ENCODE data around the gene CCDC68.

The CCDC68 gene

DNA sequence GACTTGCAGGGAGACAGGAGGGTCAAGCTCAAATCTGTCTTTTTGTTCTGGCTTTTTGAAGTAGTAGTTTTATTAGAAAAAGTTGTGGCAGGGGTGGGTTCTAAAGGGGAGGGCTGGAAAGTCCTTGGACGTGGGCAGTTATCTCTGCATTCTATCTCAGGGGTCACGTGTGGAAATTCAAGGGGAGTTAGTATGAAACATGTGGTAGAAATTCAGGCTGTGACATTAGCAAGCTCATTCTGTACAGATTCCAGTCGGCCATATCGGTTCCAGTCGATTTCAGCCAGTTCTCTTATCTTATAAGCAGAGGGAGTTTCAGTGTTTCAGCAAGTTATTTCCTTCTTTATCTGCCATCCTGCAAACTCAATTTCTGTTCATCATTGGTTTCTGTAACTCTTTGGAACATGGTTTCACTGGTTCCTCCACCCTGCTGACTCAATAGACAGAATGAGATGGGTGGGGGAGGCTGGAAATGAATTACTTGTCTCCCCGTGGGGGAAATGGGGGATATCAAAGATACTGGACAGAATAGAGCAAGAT is 78.0 kb downstream of the CCDC68 start:
- no peak overlapping the region for H3K4me3 ChIP-seq (replicated peaks; ENCODE audit: insufficient read depth, low read length)
- DNase-seq (ENCODE audit: low read depth in 1 of 2, low spot score in 1 of 2), result no peak
- no peak overlapping the region for H3K27ac ChIP-seq (replicated peaks)
- peaks cover 2% of the 10 kb centered on the region for H3K27me3 ChIP-seq (ENCODE audit: insufficient read depth, poor library complexity, severe bottlenecking)
- TF ChIP-seq POLR2AphosphoS5 (IDR thresholded peaks at IDR 0.05; ENCODE audit: low read depth) (no peak), CTCF (IDR thresholded peaks at IDR 0.05; ENCODE audit: insufficient read depth, low read length) (no peak), REST (IDR thresholded peaks at IDR 0.05; ENCODE audit: insufficient replicate concordance, low read depth) (no peak), SPI1 (IDR thresholded peaks at IDR 0.05; ENCODE audit: borderline replicate concordance, low read depth) (no peak), GABPA (IDR thresholded peaks at IDR 0.05; ENCODE audit: low read depth) (no peak)

GRCh38 chr18:54880395-54881105 is 78.7 kb downstream of the CCDC68 start:
- peaks cover 2% of the 10 kb centered on the region for H3K27me3 ChIP-seq (ENCODE audit: insufficient read depth, poor library complexity, severe bottlenecking)
- DNase-seq (ENCODE audit: low read depth in 1 of 2, low spot score in 1 of 2), result no peak
- H3K4me3 ChIP-seq (replicated peaks; ENCODE audit: insufficient read depth, low read length), result no peak overlapping the region
- no peak overlapping the region for H3K27ac ChIP-seq (replicated peaks)
- TF ChIP-seq REST (IDR thresholded peaks at IDR 0.05; ENCODE audit: insufficient replicate concordance, low read depth) (no peak), SPI1 (IDR thresholded peaks at IDR 0.05; ENCODE audit: borderline replicate concordance, low read depth) (no peak), POLR2AphosphoS5 (IDR thresholded peaks at IDR 0.05; ENCODE audit: low read depth) (no peak), CTCF (IDR thresholded peaks at IDR 0.05; ENCODE audit: insufficient read depth, low read length) (no peak)

- H3K4me3 ChIP-seq (replicated peaks; ENCODE audit: insufficient read depth, low read length), result no peak overlapping the region
- no peak for DNase-seq (ENCODE audit: low read depth in 1 of 2, low spot score in 1 of 2)
- H3K27ac ChIP-seq (replicated peaks), result no peak overlapping the region
- TF ChIP-seq REST (IDR thresholded peaks at IDR 0.05; ENCODE audit: insufficient replicate concordance, low read depth) (no peak), POLR2AphosphoS5 (IDR thresholded peaks at IDR 0.05; ENCODE audit: low read depth) (no peak), GABPA (IDR thresholded peaks at IDR 0.05; ENCODE audit: low read depth) (no peak), SPI1 (IDR thresholded peaks at IDR 0.05; ENCODE audit: borderline replicate concordance, low read depth) (no peak), CTCF (IDR thresholded peaks at IDR 0.05; ENCODE audit: insufficient read depth, low read length) (no peak)
- peaks cover 2% of the 10 kb centered on the region for H3K27me3 ChIP-seq (ENCODE audit: insufficient read depth, poor library complexity, severe bottlenecking)
These were observed 79.6 kb downstream of the CCDC68 start for GRCh38 chr18:54879691-54880090.

Measured in HL-60 (cell line).